ENCODE measurements around the gene WBP1L.

Gene WBP1L

GRCh38 chr10:102770108-102770482 lies 26.3 kb downstream of the WBP1L start:
- no peaks in the 10 kb centered on the region for H3K27me3 ChIP-seq (ENCODE audit: low read length)
- TF ChIP-seq CTCF (IDR thresholded peaks at IDR 0.05; ENCODE audit: insufficient read depth, low read length, poor library complexity, severe bottlenecking) (no peak), EZH2phosphoT487 (conservative IDR thresholded peaks at IDR 0.05; ENCODE audit: low read length) (no peak)
- H3K79me2 ChIP-seq (ENCODE audit: insufficient read depth, low read length) = peaks cover 32% of the 10 kb centered on the region
- no peak overlapping the region for H3K27ac ChIP-seq (ENCODE audit: low read depth, low read length)
- peaks cover 6% of the 10 kb centered on the region; the same call in 1 of the 2 replicates for H4K20me1 ChIP-seq (ENCODE audit: low read depth, low read length)
- no peaks in the 10 kb centered on the region for H3K36me3 ChIP-seq (ENCODE audit: low read length)
- no peak overlapping the region for H2AFZ ChIP-seq (ENCODE audit: low read depth, low read length, severe bottlenecking)
- H3K4me3 ChIP-seq (ENCODE audit: insufficient read depth, low read length, poor library complexity, severe bottlenecking) = no peak overlapping the region
- no peaks in the 10 kb centered on the region for H3K9me3 ChIP-seq (ENCODE audit: insufficient read depth, low read length)
- no peaks in the 10 kb centered on the region for H3K9me2 ChIP-seq (replicated peaks; ENCODE audit: insufficient read depth, low read length)
- H3K4me2 ChIP-seq (ENCODE audit: low read depth, low read length, poor library complexity, severe bottlenecking) = no peak overlapping the region
- no peak overlapping the region for H3K9ac ChIP-seq (ENCODE audit: low read length)
- no peaks in the 10 kb centered on the region for H3F3A ChIP-seq (ENCODE audit: insufficient read depth)

GRCh38 chr10:102770792-102771191 lies 27.0 kb downstream of the WBP1L start:
- Histone ChIP-seq H3K4me3 (ENCODE audit: insufficient read depth, low read length, poor library complexity, severe bottlenecking) (no peak overlapping the region), H3K27ac (ENCODE audit: low read depth, low read length) (no peak overlapping the region), H3K9me3 (ENCODE audit: insufficient read depth, low read length) (no peaks in the 10 kb centered on the region), H3K9me2 (replicated peaks; ENCODE audit: insufficient read depth, low read length) (no peaks in the 10 kb centered on the region), H3K79me2 (ENCODE audit: insufficient read depth, low read length) (peaks cover 26% of the 10 kb centered on the region), H2AFZ (ENCODE audit: low read depth, low read length, severe bottlenecking) (no peak overlapping the region), H3F3A (ENCODE audit: insufficient read depth) (no peaks in the 10 kb centered on the region), H3K9ac (ENCODE audit: low read length) (no peak overlapping the region), H4K20me1 (ENCODE audit: low read depth, low read length) (peaks cover 6% of the 10 kb centered on the region; the same call in 1 of the 2 replicates), H3K4me2 (ENCODE audit: low read depth, low read length, poor library complexity, severe bottlenecking) (no peak overlapping the region), H3K36me3 (ENCODE audit: low read length) (no peaks in the 10 kb centered on the region), H3K27me3 (ENCODE audit: low read length) (no peaks in the 10 kb centered on the region)
- TF ChIP-seq CTCF (IDR thresholded peaks at IDR 0.05; ENCODE audit: insufficient read depth, low read length, poor library complexity, severe bottlenecking) = no peak
- no peak for TF ChIP-seq EZH2phosphoT487 (conservative IDR thresholded peaks at IDR 0.05; ENCODE audit: low read length)

- TF ChIP-seq EZH2phosphoT487 (conservative IDR thresholded peaks at IDR 0.05; ENCODE audit: low read length) = no peak
- no peak for TF ChIP-seq CTCF (IDR thresholded peaks at IDR 0.05; ENCODE audit: insufficient read depth, low read length, poor library complexity, severe bottlenecking)
- Histone ChIP-seq H3F3A (ENCODE audit: insufficient read depth) (no peaks in the 10 kb centered on the region), H2AFZ (ENCODE audit: low read depth, low read length, severe bottlenecking) (no peak overlapping the region), H3K27me3 (ENCODE audit: low read length) (no peaks in the 10 kb centered on the region), H3K4me2 (ENCODE audit: low read depth, low read length, poor library complexity, severe bottlenecking) (no peak overlapping the region), H3K9me2 (replicated peaks; ENCODE audit: insufficient read depth, low read length) (no peaks in the 10 kb centered on the region), H3K4me3 (ENCODE audit: insufficient read depth, low read length, poor library complexity, severe bottlenecking) (no peak overlapping the region), H3K9ac (ENCODE audit: low read length) (no peak overlapping the region), H3K79me2 (ENCODE audit: insufficient read depth, low read length) (peaks cover 23% of the 10 kb centered on the region; the same call in 1 of the 2 replicates), H3K36me3 (ENCODE audit: low read length) (no peaks in the 10 kb centered on the region), H3K27ac (ENCODE audit: low read depth, low read length) (no peak overlapping the region), H3K9me3 (ENCODE audit: insufficient read depth, low read length) (no peaks in the 10 kb centered on the region), H4K20me1 (ENCODE audit: low read depth, low read length) (no peaks in the 10 kb centered on the region)
Observed at GRCh38 chr10:102773320-102773719, 29.6 kb downstream of the WBP1L start.

All from SU-DHL-6 (cell line).